Upper lobe of left lung (tissue), 4 donors: ENCODE results near the gene ALDH3B2.

Source experiments
- CTCF ChIP-seq, 6 experiments: fragments of 450-650 bp in 4 of 6; fragments of 200-600 bp in 2 of 6; sonication (generic) in 2 of 6; IDR thresholded peaks; one replicate each; pipeline ENCODE4 v1.5.1; 2016 to 2019; ENCODE audit warnings: antibody characterized with exemption in 6 of 6
- POLR2A ChIP-seq, 4 donors: fragments of 450-650 bp; IDR thresholded peaks; one replicate each; pipeline ENCODE4 v1.5.1; 2016 to 2017; ENCODE audit warnings: antibody characterized with exemption in 4 of 4, mild to moderate bottlenecking in 2 of 4
- POLR2AphosphoS5 ChIP-seq, 2 donors: sonication (generic); formaldehyde crosslinking; IDR thresholded peaks; one replicate each; pipeline ENCODE4 v1.5.1; 2017; ENCODE audit warnings: antibody characterized with exemption in 2 of 2

- TF ChIP-seq POLR2AphosphoS5 (IDR thresholded peaks at IDR 0.05) (no peak), POLR2A (IDR thresholded peaks at IDR 0.05) (no peak), CTCF (IDR thresholded peaks at IDR 0.05) (no peak)
These were observed 20.6 kb upstream of the ALDH3B2 start for GRCh38 chr11:67694875-67695555.
